Activated CD8-positive, alpha-beta memory T cell treated with anti-CD3 and anti-CD28 coated beads, Interleukin-2, amount 50 U/mL, for 4 hours (primary cell): ENCODE data around the gene GSG1.

Experiments used
- DNase-seq: peaks from one replicate; pipeline ENCODE4 v3.0.0-alpha.2; 2020

The GSG1 gene

DNA sequence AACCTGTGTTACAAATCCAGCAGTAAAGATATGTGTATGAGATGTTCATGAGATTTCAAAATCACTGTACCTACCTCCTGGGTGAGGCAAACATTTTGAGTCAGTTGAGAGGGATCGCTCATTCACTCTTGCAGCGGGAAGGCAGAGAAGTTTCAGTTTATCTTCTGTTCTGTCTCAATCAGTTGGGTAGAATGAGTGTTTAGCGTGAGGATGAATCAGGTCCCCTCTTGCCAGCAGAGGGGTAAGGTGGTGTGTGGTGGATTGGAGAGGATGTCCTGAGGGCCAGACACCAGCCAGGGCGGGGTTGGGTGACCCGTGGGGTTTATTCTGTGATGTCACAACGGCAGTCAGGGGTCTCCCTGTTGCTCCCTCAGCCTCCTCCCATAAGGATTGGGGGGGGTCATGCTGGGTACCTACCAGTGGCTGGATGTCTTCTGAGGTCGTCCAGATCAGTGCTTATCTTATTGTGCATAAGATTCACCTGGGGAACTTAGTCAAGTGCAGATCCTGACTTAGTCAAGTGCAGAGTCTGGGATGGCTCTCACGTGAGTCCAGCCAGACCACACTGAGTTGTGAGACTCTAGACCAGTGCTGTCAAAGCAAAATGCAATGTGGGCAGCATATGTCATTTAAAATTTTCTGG is at the start of gene GSG1:
Gene GSG1 (minus strand): TSS at position 277 of the 643 bp plus-strand sequence. CDS start 155 bp downstream, at position 122.
- no peak for DNase-seq

DNA sequence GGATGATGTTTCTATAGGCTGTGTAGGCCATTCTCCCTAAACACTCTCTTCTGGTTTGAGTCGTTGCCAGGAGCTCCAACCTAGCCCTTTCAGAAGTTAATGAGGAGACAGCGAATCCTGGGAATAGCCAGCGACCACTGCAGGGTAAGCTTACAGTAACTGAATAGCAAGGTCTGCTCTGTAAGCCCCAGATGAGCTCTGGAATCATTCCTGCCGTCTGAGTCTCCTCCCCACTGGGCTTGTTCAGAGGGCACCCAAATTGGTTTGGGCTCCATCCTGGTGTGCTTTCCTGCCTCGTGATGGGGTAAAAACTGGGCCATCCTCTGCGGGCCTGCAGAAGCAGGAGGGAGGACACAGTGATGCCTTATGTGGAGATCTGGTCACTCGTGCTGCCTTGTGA is 49.7 kb upstream of the GSG1 start:
- no peak for DNase-seq

DNA sequence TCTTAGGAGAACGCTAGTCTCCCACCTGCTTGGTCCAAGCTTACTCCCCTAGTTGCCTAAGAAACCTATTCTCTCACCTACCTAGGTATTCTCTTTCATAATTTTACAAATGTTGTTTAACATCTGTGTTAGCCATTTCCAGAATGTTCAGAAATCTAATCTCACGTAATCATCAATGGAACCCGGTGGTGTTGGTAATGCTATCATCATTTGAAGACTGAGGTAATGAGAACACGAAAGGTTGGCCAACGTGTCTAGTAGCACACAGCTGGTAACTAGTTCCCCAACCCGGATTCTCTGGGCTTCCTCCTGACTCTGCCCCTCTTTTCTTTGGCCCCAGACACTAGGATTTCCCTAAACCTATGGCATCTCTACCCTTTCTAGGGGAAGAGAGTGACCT is 49.3 kb upstream of the GSG1 start:
- no peak for DNase-seq

DNA sequence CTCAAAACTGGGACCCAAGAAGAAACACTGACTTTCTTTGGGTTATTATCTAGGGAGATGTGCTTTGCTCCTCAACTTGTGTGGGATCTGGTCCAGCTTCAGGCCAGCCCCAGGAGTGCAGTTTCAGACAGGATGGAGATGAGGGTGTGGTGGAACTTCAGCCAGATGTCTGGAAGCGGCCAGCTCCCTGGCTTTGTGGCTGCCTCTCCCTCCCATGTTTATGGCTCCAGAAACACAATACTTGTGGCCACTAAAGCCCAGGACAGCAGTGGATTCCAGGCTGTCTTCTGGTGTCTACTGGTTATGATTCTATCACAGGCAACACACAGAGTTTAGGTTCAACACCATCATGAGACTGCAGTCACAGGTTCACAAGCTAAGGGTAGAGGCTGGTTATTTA is 48.8 kb upstream of the GSG1 start:
- DNase-seq, result no peak

- DNase-seq, result no peak
Observed at GRCh38 chr12:13149411-13149810, 45.9 kb upstream of the GSG1 start.

DNA sequence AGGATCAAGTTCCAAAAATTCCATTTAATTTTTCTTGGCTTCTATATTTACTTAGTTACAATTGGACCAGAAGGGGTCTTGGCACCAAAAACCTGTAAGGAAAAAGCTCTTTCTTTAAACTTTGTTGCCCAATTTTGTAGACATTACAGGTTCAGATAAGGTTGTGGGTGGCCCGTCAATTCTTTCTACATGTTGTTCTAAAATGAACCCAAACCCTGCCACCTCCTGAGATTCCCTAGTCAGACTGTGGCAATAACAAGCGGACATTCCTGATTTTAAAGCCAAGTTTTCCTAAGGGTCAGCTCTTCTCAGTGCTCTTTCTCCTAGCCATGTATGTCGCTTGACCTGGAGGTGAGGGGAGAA is 45.0 kb upstream of the GSG1 start:
- DNase-seq, result no peak

DNA sequence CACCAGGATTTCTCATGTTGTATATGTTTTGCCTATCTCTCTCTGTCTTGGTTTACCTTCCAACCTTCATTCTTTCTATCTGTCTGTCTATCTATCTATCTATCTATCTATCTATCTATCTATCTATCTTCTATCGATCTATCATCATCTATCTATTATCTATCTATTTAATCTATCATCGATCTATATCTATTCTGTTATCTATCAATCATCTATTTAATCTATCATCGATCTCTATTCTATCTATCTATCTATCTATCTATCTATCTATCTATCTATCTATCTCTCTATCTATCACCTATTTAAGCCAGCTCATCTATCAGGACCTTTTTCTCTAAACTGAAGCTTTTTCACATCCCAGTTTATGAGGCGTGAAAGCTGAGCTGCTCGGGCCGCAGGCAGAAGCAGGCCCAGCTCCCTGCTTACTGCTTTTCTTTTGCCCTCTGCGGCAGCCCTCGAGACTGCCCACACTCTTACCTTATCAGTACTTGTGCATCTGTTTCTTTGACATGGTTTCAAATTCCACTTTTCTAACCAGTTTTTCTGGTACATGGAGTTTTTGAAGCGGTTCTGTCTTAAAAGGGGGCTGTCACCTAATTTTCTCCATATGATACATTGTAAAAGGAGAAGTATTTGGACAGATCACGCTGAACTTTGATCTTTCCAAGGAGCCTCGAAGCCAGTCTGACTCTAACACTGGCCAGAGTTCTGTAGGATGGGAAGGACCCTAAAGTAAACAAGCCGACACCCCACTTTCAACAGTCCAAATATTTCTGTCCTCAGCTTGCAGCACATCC is 44.4 kb upstream of the GSG1 start:
- no peak for DNase-seq

DNA sequence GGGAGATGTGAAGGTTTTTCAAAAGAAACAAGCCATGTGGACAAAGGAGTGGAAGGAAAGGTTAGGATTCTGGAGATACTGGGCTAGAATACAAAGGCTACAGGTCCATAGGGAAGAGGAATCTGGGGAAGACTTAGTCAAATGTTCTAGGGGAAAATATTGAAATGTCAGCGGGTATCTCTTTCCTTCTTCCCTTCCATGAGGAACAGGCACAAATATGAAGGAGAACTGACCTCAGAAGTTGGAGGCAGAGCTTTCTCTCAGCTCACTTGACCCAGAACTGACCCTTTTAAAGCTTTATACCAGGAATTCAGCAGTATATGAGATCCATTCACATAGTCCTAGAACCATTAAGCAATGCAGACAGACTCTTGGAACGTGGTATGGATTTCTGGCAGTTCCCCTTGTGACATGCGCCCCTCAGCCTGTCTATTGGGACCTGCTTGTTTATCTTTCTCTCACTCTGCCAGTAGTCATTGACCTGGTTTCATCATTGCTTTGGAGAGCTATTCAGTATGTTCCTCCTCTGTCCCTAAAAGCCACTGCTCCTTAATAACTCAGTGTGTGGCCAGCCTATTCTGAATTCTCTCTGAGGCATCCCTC is 43.0 kb upstream of the GSG1 start:
- DNase-seq, result no peak

DNA sequence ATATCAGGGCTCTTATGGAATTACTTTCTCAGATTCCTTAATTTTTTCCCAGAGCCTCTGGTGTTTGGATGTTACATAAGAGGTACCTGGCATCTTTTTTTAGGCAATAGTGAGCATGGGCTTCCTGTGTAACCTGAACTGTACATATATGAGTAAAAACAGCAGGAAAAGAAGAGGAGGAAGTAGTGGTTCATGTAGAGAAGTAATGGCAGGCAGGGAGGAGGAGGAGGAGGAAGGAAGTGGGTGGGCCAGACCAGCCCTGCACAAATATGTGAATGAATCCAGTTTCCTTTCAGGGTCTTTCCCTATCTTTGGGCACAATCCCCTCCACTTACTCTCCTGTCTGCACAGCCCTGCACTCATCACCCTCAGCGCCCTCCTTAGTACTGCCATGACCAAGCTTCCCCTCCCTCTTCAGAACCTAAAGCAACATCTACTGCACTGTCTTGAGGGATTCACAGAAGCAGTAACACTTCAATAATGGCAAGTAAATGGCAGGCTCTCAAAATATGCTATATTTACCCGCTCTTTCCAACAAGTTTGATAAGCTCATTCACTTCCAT is 40.9 kb upstream of the GSG1 start:
- DNase-seq, result no peak

DNA sequence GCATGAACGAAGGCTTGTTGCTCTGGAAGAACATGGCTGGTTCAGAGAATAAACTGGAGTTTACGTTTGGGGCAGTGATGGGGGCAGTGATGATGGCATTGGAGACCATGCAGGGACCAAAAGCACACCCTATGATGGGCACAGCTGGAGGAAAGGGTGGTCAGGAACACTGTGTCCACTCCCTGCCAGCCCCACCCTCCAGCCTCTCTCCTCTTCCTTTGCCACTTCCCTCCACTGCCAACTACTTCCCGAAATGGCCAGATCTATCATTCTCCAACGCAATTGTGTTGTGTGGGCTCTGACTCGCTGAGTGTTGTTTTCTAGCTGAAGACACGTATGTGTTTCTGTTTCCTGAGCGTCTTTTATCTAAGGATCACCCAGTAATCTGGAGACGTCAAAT is 39.3 kb upstream of the GSG1 start:
- DNase-seq, result no peak

GRCh38 chr12:13141686-13142085 is 38.2 kb upstream of the GSG1 start:
- no peak for DNase-seq

DNA sequence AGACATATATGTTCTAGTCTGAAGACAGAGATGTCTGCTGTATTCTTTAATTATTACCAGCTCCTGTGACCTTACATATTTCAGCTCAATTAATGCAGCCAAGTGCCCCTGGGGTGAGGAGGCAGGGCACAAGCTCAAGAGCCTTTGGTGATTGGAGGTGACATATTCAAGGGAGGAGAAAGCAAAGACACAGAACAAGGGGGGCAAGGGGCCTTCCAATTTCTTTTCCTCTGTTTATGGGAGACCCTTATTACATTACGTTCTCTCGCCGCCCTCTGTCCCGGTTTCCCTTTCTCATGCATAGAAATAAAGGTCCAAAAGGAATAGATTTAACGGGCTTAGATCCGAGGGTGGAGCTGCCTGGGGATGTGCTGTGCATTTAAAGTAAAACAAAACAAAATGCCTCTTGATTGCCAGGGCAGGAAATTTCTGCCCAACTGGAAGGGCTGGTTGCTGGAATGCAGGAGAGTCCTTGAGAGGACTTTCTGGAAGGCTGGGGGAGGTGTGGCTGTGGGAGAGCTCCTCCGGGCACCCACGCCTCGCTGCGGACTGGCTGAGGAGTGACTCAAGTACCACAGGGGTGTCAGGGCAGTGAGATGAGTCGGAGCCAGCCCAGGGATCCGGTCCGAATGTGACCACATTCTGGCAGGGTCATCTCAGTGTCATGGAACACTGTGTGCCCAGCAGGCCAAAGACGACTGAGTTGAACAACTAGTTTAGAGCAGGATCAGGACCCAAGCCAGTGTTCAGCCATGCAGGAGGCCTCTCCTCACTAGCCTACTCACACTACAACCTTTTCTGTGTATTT is 32.1 kb upstream of the GSG1 start:
- DNase-seq, result no peak

DNA sequence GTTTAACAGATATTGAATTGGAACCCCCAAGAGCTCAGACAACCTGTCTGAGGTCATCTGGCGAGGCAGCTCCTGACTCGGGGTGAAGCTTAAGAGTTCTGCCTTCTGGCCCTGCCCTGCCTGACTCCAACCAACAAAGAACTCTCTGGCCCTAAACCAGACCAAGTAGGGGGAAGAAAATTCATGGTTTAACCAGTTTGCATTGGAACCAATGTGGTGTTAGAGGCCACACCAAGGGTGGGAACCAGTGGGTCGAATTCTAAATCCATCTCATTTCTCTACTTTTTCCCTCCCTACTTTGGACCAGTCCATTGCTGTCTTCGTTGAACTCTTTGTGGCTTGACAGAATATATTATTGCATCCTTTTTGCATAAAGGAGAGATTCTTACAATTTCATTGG is 30.4 kb upstream of the GSG1 start:
- no peak for DNase-seq

- DNase-seq, result no peak
Observed at GRCh38 chr12:13130981-13131380, 27.5 kb upstream of the GSG1 start.

DNA sequence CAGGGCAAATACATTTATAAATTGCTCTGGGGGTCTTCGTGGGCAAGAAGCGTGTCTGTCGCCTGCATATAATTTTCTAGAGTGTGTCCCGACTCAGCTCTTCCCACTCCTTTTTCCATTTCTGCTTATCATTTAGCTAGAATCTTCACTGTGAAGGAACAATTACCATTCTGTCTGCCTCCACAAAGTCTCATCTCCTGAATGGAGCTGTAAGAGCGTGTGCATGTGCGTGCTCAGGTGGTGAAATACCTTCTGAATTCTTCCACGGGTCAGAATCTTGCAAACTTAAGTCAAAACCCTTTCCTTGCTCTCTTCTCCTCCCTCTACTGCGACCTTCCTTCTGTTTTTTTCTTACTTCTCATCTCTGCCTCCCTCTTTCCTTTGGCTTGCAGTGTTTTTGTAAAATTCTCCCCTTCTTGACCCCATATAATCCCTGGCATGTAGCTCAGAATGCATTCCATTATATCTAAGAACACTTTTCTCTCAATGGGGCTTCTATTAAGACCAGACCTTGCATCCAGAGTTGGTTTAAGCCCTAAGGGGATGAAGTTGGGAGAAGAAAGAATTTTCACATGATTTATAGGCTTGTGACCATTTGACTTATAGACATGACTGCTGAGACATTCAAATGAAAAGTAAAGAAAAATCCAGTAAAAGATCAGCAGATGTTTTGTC is 25.0 kb upstream of the GSG1 start:
- no peak for DNase-seq

GRCh38 chr12:13127444-13127843 is 24.0 kb upstream of the GSG1 start:
- no peak for DNase-seq

DNA sequence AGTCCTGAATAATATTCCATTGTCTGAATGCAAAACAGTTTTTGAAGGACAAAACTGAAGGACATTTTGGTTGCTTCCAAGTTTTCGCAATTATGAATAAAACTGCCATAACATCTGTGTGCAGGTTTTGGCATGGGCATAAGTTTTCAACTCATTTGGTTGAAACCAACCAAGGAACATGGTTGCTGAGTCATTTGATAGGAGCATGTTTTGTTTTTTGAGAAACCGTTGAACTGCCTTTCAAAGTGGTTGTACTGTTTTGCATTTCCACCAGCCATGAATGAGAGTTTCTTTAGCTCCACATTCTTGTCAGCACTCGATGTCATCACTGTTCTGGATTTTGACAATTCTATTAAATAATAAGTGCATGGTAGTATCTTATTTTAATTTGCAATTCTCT is 23.0 kb upstream of the GSG1 start:
- DNase-seq, result no peak

DNA sequence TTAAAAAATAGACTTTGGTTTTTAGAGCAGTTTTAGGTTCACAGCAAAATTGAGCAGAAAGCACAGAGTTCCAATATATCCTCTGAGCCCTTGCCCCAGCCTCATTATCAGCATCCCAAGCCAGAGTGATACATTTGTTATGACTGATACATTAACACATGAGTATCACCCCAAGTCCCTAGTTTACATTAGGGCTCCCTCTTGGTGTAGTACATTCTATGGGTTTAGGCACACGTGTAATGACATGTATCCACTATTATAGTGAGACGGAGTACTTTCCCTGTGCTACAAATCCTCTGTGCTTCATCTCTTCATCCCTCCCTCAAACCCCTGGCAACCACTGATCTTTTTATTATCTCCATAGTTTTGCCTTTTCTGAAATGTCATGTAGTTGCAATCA is 22.5 kb upstream of the GSG1 start:
- DNase-seq, result no peak

DNA sequence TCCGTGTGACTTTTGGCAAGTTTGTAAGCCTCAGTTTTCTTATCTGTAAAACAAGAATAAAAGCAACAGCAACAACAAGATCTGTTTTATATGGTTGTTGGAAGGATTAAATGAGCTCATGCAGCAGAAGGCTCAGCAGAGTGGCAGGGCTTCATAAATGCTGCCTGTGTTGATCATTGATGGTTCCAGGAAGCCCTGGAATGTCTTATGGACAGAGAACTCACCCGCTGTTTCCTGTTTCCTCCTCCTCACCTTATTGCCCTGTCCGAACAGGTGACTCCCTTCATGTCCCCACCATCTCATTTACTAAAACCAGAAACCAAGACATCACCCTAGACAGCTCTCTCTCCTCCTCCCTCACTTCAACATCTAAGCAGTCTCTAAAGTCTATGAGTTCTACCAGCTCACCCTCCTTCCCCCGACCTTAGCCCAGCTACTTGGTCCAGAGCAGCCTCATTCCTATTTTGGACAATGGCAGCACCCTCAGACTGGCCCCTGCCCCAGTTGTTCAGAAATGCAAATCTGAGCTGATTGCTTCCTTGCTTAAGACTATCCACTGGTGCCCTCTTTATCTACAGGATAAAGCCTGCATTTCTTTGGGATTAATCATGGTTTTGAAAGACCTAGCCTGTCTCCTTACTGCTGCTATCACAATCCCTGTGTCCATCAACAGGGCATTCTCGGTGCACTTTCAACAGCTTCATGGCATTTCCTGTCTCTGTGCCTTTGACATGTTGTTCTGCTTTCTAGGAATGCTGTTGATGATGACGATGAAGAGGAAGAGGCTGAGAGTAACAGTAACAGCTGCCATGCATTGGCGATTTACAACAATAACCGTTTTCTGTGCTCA is 21.4 kb upstream of the GSG1 start:
- DNase-seq, result no peak

- no peak for DNase-seq
Observed at GRCh38 chr12:13121568-13121967, 18.1 kb upstream of the GSG1 start.

DNA sequence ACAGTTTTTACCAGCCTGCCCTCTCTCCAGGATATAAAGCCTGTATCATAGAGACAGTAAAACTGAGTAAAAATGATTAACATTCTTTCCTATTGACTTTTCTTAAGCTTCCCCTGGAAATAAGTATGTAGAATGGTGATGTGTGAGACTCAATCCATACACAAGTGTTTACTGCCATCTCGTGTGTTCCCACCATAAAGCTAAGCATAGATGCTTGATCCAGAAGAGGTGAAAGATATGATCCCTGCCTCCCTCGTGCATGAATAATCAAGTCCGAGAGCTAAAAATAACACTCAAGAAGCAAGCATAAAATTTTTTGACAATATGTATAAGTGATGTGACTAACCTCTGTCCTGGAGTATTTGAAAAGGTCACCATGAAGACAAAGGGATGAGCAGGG is 16.9 kb upstream of the GSG1 start:
- DNase-seq, result no peak

- no peak for DNase-seq
Observed at GRCh38 chr12:13119826-13120225, 16.4 kb upstream of the GSG1 start.
